Endometrium (tissue), 2 donors: ENCODE data around the gene GOLGA6L4.
"Not testable (repeated sequence)": the region's sequence is repeated elsewhere in the genome, so short reads cannot be mapped to it uniquely, and the experiment has no call there.

Source experiments
- FAIRE-seq: peaks from 2 replicates; lab custom pipeline; 2012; peaks lifted over from hg19 to GRCh38; lab: Jason Lieb, UNC
- donor health status: control.
- donor health status: control.

The GOLGA6L4 gene

DNA sequence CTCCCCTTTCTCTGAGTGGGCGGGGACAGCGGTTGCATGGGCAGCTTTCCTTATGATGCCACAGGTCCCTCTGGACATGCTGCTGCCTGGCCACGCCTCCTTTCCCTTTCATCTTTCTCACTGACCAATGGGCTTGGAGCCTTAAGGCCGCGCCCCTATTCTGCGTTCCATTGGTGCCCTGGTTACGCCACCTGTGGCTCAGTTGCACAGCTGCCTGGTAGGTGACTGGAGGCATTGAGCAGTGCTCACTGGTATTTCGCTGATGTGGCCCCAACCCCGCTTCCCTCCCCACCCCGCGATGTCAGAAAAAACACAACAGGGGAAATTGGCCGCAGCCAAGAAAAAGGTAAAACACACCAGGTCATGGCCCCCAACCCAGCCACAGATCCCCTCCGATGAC lies at the start of gene GOLGA6L4:
TSS of gene GOLGA6L4 (plus strand) at position 201 of the 400 bp plus-strand sequence. CDS start at position 263, 62 bp downstream.
- FAIRE-seq: not testable (repeated sequence)

DNA sequence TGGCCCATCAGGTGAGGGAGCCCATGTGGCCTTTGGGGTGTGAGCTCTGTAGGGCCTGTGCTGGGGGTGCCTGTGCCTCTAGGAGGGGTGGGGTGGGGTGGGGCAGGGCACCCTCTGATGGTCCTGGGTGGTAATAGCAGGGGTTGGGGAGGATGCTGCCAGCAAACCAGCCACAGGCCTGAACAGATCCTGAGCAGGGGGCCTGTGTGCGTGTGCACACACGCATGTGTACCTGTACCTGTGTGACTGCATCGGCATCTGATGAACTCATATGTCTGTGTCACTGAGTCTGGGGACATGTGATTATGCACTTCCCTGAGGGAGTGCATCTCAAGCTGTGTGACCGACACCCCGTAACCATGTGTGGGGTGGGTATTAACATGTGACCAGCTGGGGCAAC lies 42.6 kb upstream of the GOLGA6L4 start:
- FAIRE-seq: not testable (repeated sequence)

- not testable (repeated sequence) for FAIRE-seq
Observed at GRCh38 chr15:84195603-84196002, 40.0 kb upstream of the GOLGA6L4 start.

DNA sequence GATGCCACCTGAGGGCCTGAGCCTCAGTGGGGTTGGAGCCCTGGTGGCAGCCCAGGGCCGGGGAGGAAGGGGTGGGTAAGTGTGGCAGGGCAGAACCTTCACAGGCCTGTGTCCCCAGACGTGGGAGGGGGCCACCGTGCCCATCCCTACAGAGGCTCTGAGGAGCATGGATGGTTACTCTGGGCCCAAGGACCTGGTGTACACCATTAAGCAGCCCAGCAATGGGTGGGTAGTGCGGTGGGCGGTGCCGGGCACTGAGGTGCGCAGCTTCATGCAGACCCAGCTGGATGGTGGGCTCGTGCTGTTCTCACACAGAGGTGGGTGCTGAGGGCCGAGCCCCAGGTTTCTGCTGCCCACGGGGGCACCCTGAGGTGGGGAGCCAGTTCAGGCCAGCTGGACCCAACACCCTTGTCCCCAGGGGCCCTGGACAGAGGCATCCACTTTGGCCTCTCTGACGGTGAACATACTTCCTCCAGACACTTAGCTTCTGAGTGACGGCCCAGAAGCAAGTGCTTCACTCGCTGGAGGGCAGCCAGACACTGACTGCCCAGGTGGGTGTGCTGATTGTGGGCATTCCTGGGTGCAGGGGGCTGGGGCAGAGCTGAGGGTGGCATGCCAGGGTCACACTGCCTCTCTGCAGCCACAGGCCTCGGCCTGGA lies 38.9 kb upstream of the GOLGA6L4 start:
- FAIRE-seq: not testable (repeated sequence)

DNA sequence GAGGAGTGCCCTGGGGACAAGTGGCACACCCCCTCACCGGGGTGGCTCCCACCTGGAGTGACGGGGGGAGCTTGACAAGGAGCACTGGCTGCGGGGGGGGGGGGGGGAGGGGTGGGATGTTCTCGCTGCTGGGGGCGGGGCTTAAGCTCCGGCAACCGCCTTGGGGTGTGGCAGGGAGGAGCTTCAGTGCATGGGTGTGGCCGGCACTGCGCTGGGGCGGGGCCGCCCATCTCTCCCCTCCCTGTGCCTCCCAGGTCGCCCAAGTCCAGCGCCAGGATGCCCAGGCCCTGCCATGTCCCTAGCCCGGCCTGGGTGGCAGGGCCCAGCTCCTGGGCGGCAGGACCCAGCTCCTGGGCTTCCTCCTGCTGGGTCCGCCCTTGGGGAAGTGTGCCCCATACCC lies 35.7 kb upstream of the GOLGA6L4 start:
- not testable (repeated sequence) for FAIRE-seq

DNA sequence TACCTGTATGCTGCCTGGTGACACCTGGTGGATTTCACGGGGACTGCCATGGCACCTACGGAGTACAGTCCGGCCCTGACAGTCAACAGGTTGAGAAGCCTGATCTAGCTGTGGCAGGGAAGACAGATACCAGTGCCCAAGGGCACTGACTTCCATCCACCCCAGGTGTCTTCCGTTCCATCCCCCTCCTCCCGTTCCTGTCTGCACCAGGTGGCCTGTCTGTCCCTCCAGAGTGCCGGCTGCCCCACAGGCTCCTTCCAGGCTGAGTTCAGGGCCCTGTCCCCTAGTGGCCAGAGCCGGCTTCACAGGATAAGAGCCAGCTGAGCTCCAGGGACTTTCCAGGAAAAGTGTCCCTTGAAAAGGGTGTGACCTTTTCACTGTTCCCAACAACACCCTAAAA lies 10.9 kb downstream of the GOLGA6L4 start:
- not testable (repeated sequence) for FAIRE-seq
